Cardiac muscle cell (in vitro differentiated cells and primary cell): ENCODE measurements around the gene STARD10. TPM values are rescaled to one million over a fixed set of nuclear protein-coding genes. Genes with fewer than 3 reads are reported as not detected.

ENCODE experiments used
- DNase-seq, 2 donors: peaks; one replicate each; pipeline versions ENCODE4 v3.0.0 to v3.0.0-alpha.2; 2010 to 2017; ENCODE audit warnings: low read depth in 1 of 2, low spot score in 1 of 2
- H3K27ac ChIP-seq: fragments of 200-600 bp; sonication (generic); 2 replicates; pipeline ENCODE4 v1.5.1; 2016
- H3K27me3 ChIP-seq: fragments of 200-600 bp; sonication (generic); 2 replicates; pipeline ENCODE4 v1.6.0; 2016; ENCODE audit warnings: control low read depth
- H3K36me3 ChIP-seq: fragments of 200-600 bp; sonication (generic); 2 replicates; pipeline ENCODE4 v1.5.1; 2016; ENCODE audit warnings: control low read depth
- H3K4me1 ChIP-seq: fragments of 200-600 bp; sonication (generic); 2 replicates; pipeline ENCODE4 v1.8.1; 2017; ENCODE audit warnings: low read depth, mild to moderate bottlenecking, mixed run types
- H3K4me3 ChIP-seq: fragments of 200-600 bp; sonication (generic); 2 replicates; pipeline ENCODE4 v1.5.1; 2016; ENCODE audit warnings: mild to moderate bottlenecking
- H3K9me3 ChIP-seq: fragments of 200-600 bp; sonication (generic); 2 replicates; pipeline ENCODE4 v1.5.1; 2017; ENCODE audit warnings: low read depth, mild to moderate bottlenecking, control low read depth
- CTCF ChIP-seq: IDR thresholded peaks from 2 replicates; pipeline ENCODE4 v1.5.1; 2012; ENCODE audit warnings: low read depth, mild to moderate bottlenecking, low read length
- polyA plus RNA-seq: library from polyadenylated mRNA; unstranded; fragments of >200 nt; fragmentation: Nextera tagmentation; extraction: Ambion mirVana; gene quantifications from 2 replicates; pipeline ENCODE4 v1.2.1, GENCODE V29; 2016
- total RNA-seq: library from RNA; depleted of rRNA; stranded (reverse); fragments of >200 nt; gene quantifications from 2 replicates; pipeline ENCODE4 v1.2.3, GENCODE V29; 2016

STARD10 gene
- total and polyA plus RNA-seq, 2 experiments from 2014 or later, result 91.4 to 101 TPM

DNA sequence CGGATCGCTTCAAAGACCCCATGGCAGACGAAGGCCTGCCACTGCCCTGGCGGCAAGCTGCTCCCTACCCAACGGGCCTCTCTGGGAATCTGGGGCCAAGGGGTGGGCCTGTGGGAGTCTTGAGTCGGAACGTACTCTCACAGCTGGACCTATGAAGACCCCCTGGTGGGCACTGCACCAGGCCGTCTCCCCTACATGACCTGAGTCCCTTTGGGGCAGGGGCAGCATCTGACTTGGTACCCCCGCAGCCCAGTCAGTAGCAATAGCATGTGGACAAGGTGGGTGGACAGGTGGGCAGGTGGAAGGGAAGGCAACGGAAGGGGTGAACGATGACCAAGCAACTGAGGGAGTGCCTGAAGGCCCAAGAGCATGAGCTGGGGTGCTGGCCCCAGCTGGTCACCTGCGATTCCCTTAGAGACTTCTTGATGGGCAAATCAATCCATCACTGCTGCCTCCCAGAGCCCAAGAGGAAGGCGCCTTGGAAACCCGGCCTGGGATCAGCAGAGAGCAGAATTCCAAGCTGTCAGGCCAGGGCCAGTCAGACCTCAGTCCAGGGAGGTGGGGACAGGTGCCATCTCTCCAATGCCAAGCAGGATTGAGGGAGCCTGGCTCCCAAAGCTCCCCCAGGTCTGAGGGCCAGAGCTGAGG is 76.9 kb downstream of the STARD10 start:
- Histone ChIP-seq H3K27ac (no peak overlapping the region), H3K4me1 (peaks cover 54% of the 10 kb centered on the region), H3K9me3 (no peaks in the 10 kb centered on the region), H3K27me3 (no peaks in the 10 kb centered on the region), H3K36me3 (no peaks in the 10 kb centered on the region), H3K4me3 (no peak overlapping the region)
- no peak for DNase-seq
- TF ChIP-seq CTCF, result no peak

DNA sequence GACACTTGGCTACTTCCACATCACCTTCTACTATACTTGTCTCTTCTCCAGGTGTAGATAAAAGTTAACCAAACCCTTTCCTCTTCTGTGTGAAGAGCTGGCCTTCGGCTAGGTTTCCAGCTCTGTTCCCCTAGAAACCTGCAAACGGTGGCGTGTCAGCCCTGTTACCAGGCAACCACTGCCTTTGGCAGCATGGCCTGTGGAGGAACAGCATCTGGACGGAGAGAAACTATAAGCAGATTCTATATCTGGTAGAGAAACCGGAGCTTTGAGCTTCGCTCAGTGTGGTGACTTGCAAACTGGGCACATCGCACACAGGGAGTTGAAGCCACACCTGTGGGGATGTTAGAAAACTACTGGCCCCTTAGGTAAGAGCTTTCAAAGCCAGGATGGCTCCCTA is 77.6 kb downstream of the STARD10 start:
- Histone ChIP-seq H3K36me3 (no peaks in the 10 kb centered on the region), H3K27ac (no peak overlapping the region), H3K9me3 (no peaks in the 10 kb centered on the region), H3K4me1 (peaks cover 50% of the 10 kb centered on the region), H3K27me3 (no peaks in the 10 kb centered on the region), H3K4me3 (no peak overlapping the region)
- TF ChIP-seq CTCF, result no peak
- DNase-seq, result no peak

DNA sequence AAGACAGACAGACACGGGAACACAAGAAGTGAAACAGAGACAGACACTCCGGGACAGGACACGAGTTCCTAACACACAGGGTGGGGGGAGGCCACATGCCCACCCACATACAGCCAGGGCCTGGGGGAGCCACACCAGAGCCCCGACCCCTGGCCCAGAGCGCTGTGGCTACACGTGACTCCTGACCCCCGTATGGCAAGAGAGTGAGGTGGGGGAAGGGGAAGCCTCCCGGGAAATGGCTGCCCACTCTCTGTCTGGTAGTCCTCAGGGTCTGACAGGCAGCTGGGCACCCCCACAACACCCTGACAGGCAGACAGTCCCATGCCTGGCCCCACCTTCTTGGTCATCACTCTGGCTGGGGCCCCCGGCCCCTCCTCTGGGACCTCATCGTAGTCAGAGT is 81.0 kb downstream of the STARD10 start:
- no peak overlapping the region for H3K4me3 ChIP-seq
- TF ChIP-seq CTCF, result no peak
- H3K27ac ChIP-seq, result peak overlapping the region; percentile 77
- H3K27me3 ChIP-seq, result no peaks in the 10 kb centered on the region
- DNase-seq, result no peak
- H3K36me3 ChIP-seq, result peaks cover 3% of the 10 kb centered on the region
- no peaks in the 10 kb centered on the region for H3K9me3 ChIP-seq
- peaks cover 21% of the 10 kb centered on the region for H3K4me1 ChIP-seq

GRCh38 chr11:72712168-72712751 is 81.6 kb downstream of the STARD10 start:
- no peak for TF ChIP-seq CTCF
- H3K9me3 ChIP-seq, result no peaks in the 10 kb centered on the region
- peaks cover 21% of the 10 kb centered on the region for H3K4me1 ChIP-seq
- H3K27me3 ChIP-seq, result no peaks in the 10 kb centered on the region
- peak in 1 of 2 donors; percentile 38 for DNase-seq
- peaks cover 3% of the 10 kb centered on the region for H3K36me3 ChIP-seq
- H3K27ac ChIP-seq, result peak overlapping the region; percentile 77
- no peak overlapping the region for H3K4me3 ChIP-seq

- H3K4me3 ChIP-seq, result no peak overlapping the region
- H3K27ac ChIP-seq, result no peak overlapping the region
- no peaks in the 10 kb centered on the region for H3K27me3 ChIP-seq
- H3K36me3 ChIP-seq, result peaks cover 3% of the 10 kb centered on the region
- H3K9me3 ChIP-seq, result no peaks in the 10 kb centered on the region
- H3K4me1 ChIP-seq, result peaks cover 18% of the 10 kb centered on the region
- no peak for DNase-seq
- TF ChIP-seq CTCF, result no peak
Measured at GRCh38 chr11:72711141-72711540, 82.7 kb downstream of the STARD10 start.
